GM21825 (cell line): ENCODE measurements around the gene HLA-DOB.

Experiments used
- ATAC-seq: cut with Tn5 transposase; IDR thresholded peaks from one replicate; pipeline ENCODE4 v1.9.1; 2021; ENCODE audit warnings: mild to moderate bottlenecking, moderate library complexity; ENCODE audit not compliant: unreplicated experiment

The HLA-DOB gene

GRCh38 chr6:32816746-32817204, at the start of gene HLA-DOB:
HLA-DOB (minus strand) TSS chr6:32817002; CDS start chr6:32816951, 51 bp downstream.
- ATAC-seq, result no peak

GRCh38 chr6:32865724-32866443, 49.1 kb upstream of the HLA-DOB start:
- no peak for ATAC-seq

- no peak for ATAC-seq
Measured at GRCh38 chr6:32862725-32863124, 45.9 kb upstream of the HLA-DOB start.

- no peak for ATAC-seq
Measured at GRCh38 chr6:32860674-32861073, 43.9 kb upstream of the HLA-DOB start.

- no peak for ATAC-seq
Measured at GRCh38 chr6:32858194-32858593, 41.4 kb upstream of the HLA-DOB start.

GRCh38 chr6:32857156-32857891, 40.5 kb upstream of the HLA-DOB start:
- ATAC-seq, result no peak

GRCh38 chr6:32855467-32856174, 38.8 kb upstream of the HLA-DOB start:
- no peak for ATAC-seq

GRCh38 chr6:32854376-32855178, 37.8 kb upstream of the HLA-DOB start:
- peak; percentile 17 for ATAC-seq

- peak; percentile 79 for ATAC-seq
Measured at GRCh38 chr6:32853541-32854375, 37.0 kb upstream of the HLA-DOB start, which contains the start of the genes PSMB9 and TAP1. PSMB9 (plus strand) TSS chr6:32854192; CDS start chr6:32854230, 38 bp downstream. TAP1 (minus strand) TSS chr6:32853704; CDS start chr6:32853636, 68 bp downstream.

- peak; percentile 17 for ATAC-seq
Measured at GRCh38 chr6:32852844-32853540, 36.2 kb upstream of the HLA-DOB start.

GRCh38 chr6:32852018-32852843, 35.4 kb upstream of the HLA-DOB start:
- no peak for ATAC-seq

- no peak for ATAC-seq
Measured at GRCh38 chr6:32851025-32851424, 34.2 kb upstream of the HLA-DOB start.

- ATAC-seq, result no peak
Measured at GRCh38 chr6:32849126-32849525, 32.3 kb upstream of the HLA-DOB start.

GRCh38 chr6:32847795-32848194, 31.0 kb upstream of the HLA-DOB start:
- ATAC-seq, result no peak

GRCh38 chr6:32847004-32847403, 30.2 kb upstream of the HLA-DOB start:
- no peak for ATAC-seq

- ATAC-seq, result no peak
Measured at GRCh38 chr6:32845384-32845884, 28.6 kb upstream of the HLA-DOB start.

GRCh38 chr6:32844839-32845383, 28.1 kb upstream of the HLA-DOB start:
- no peak for ATAC-seq
